HG03064 (cell line): ENCODE measurements around the gene RPS14.
"Not testable (repeated sequence)": the region's sequence is repeated elsewhere in the genome, so short reads cannot be mapped to it uniquely, and the experiment has no call there.

Experiments used
- ATAC-seq: cut with Tn5 transposase; IDR thresholded peaks from one replicate; pipeline ENCODE4 v1.9.1; 2021; ENCODE audit warnings: low read depth; ENCODE audit not compliant: unreplicated experiment

Gene RPS14

GRCh38 chr5:150481972-150482406, 32.5 kb upstream of the RPS14 start:
- ATAC-seq = no peak

- ATAC-seq = no peak
Measured at GRCh38 chr5:150481708-150481965, 32.1 kb upstream of the RPS14 start.

- no peak for ATAC-seq
Measured at GRCh38 chr5:150479416-150479815, 29.9 kb upstream of the RPS14 start.

GRCh38 chr5:150476568-150476967, 27.0 kb upstream of the RPS14 start:
- not testable (repeated sequence) for ATAC-seq

- ATAC-seq = no peak
Measured at GRCh38 chr5:150473673-150474358, 24.3 kb upstream of the RPS14 start.

GRCh38 chr5:150469718-150470469, 20.4 kb upstream of the RPS14 start:
- no peak for ATAC-seq

- no peak for ATAC-seq
Measured at GRCh38 chr5:150468206-150468605, 18.7 kb upstream of the RPS14 start.

- no peak for ATAC-seq
Measured at GRCh38 chr5:150465927-150466326, 16.4 kb upstream of the RPS14 start.

GRCh38 chr5:150464554-150465012, 15.0 kb upstream of the RPS14 start:
- ATAC-seq = no peak

GRCh38 chr5:150461231-150461630, 11.7 kb upstream of the RPS14 start:
- no peak for ATAC-seq

- ATAC-seq = no peak
Measured at GRCh38 chr5:150460781-150461180, 11.2 kb upstream of the RPS14 start.

GRCh38 chr5:150458802-150459557, 9.4 kb upstream of the RPS14 start:
- ATAC-seq = no peak

- ATAC-seq = no peak
Measured at GRCh38 chr5:150457562-150458240, 8.2 kb upstream of the RPS14 start.

GRCh38 chr5:150457121-150457520, 7.6 kb upstream of the RPS14 start:
- ATAC-seq = no peak

- no peak for ATAC-seq
Measured at GRCh38 chr5:150454492-150455229, 5.1 kb upstream of the RPS14 start.

- ATAC-seq = not testable (repeated sequence)
Measured at GRCh38 chr5:150454027-150454426, 4.5 kb upstream of the RPS14 start.

GRCh38 chr5:150452914-150453313, 3.4 kb upstream of the RPS14 start:
- ATAC-seq = no peak

GRCh38 chr5:150451594-150451993, 2.1 kb upstream of the RPS14 start:
- no peak for ATAC-seq

- peak; percentile 33 for ATAC-seq
Measured at GRCh38 chr5:150448952-150449516, 505 bp downstream of the RPS14 start.

GRCh38 chr5:150448334-150448733, 1.2 kb downstream of the RPS14 start:
- ATAC-seq = no peak
